Stomach smooth muscle (tissue), 2 donors: Measurements from ENCODE around the gene GSC.
"Not testable (repeated sequence)": the region's sequence is repeated elsewhere in the genome, so short reads cannot be mapped to it uniquely, and the experiment has no call there.

ENCODE experiments used
- H3K27ac ChIP-seq: one replicate; pipeline ENCODE4 v1.7.0; 2013; ENCODE audit warnings: mild to moderate bottlenecking, low read length, inconsistent platforms
- H3K27me3 ChIP-seq, 2 donors: one replicate each; pipeline ENCODE4 v1.7.0; 2013; ENCODE audit warnings: low read length in 2 of 2; ENCODE audit not compliant: insufficient read depth in 2 of 2, control insufficient read depth in 1 of 2
- H3K36me3 ChIP-seq, 2 donors: one replicate each; pipeline ENCODE4 v1.7.0; 2013; ENCODE audit warnings: low read length in 2 of 2; ENCODE audit not compliant: control insufficient read depth in 2 of 2, insufficient read depth in 2 of 2
- H3K4me1 ChIP-seq: one replicate; pipeline ENCODE4 v1.7.0; 2013; ENCODE audit warnings: low read length; ENCODE audit not compliant: control insufficient read depth, insufficient read depth
- H3K4me3 ChIP-seq, 2 donors: one replicate each; pipeline ENCODE4 v1.7.0; 2013; ENCODE audit warnings: low read length in 2 of 2
- H3K9ac ChIP-seq, 2 donors: one replicate each; pipeline ENCODE4 v1.7.0; 2013; ENCODE audit warnings: low read length in 2 of 2, mild to moderate bottlenecking in 1 of 2
- H3K9me3 ChIP-seq, 2 donors: one replicate each; pipeline ENCODE4 v1.7.0; 2013; ENCODE audit warnings: low read length in 2 of 2; ENCODE audit not compliant: control insufficient read depth in 2 of 2
- donor health status: healthy.
- donor health status: Pancreatic carcinoma.

Gene GSC

GRCh38 chr14:94746131-94746530 is 23.8 kb downstream of the GSC start:
- H3K4me1 ChIP-seq: no peaks in the 10 kb centered on the region
- H3K27ac ChIP-seq: no peak overlapping the region
- H3K27me3 ChIP-seq: no peaks in the 10 kb centered on the region
- H3K9ac ChIP-seq: no peak overlapping the region
- H3K4me3 ChIP-seq: no peak overlapping the region
- no peaks in the 10 kb centered on the region for H3K36me3 ChIP-seq
- no peaks in the 10 kb centered on the region for H3K9me3 ChIP-seq

GRCh38 chr14:94738751-94739150 is 31.2 kb downstream of the GSC start:
- no peaks in the 10 kb centered on the region for H3K9me3 ChIP-seq
- no peak overlapping the region for H3K4me3 ChIP-seq
- H3K9ac ChIP-seq: no peak overlapping the region
- peaks cover 0 to 2% of the 10 kb centered on the region in 2 donors for H3K27me3 ChIP-seq
- no peaks in the 10 kb centered on the region for H3K4me1 ChIP-seq
- H3K36me3 ChIP-seq: no peaks in the 10 kb centered on the region
- H3K27ac ChIP-seq: no peak overlapping the region

DNA sequence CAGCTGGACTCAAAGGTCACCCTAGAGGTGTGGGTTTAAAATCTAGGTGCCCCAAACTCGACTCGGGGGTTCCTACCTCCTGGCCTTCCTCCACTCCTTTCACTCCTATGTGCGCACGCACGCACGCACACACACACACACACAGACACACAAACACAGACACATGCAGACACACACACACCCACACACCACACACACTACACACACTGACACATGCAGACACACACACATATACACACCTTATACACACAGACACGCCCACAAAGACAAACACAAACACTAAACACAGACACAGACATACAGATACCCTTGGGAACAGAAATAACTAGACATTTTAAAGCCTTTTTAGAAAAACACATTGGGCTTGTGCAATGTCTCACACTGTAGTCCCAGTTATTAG is 31.8 kb downstream of the GSC start:
- Histone ChIP-seq H3K9me3 (no peaks in the 10 kb centered on the region), H3K4me3 (no peak overlapping the region)

GRCh38 chr14:94728950-94729349 is 41.0 kb downstream of the GSC start:
- H3K36me3 ChIP-seq: no peaks in the 10 kb centered on the region
- H3K9ac ChIP-seq: no peak overlapping the region
- H3K27me3 ChIP-seq: no peaks in the 10 kb centered on the region
- H3K4me1 ChIP-seq: no peaks in the 10 kb centered on the region
- no peak overlapping the region for H3K4me3 ChIP-seq
- no peak overlapping the region for H3K27ac ChIP-seq
- H3K9me3 ChIP-seq: no peaks in the 10 kb centered on the region

More for the DNA sequence above, 31.8 kb downstream of the GSC start:
- peaks cover 0 to 2% of the 10 kb centered on the region in 2 donors for H3K27me3 ChIP-seq
- no peaks in the 10 kb centered on the region for H3K4me1 ChIP-seq
- H3K9ac ChIP-seq: no peak overlapping the region
- no peaks in the 10 kb centered on the region for H3K36me3 ChIP-seq
- no peak overlapping the region for H3K27ac ChIP-seq

GRCh38 chr14:94728440-94728839 is 41.5 kb downstream of the GSC start:
- not testable (repeated sequence) for H3K9me3 ChIP-seq, H3K9ac ChIP-seq, H3K27ac ChIP-seq, H3K4me1 ChIP-seq, H3K27me3 ChIP-seq, H3K36me3 ChIP-seq, H3K4me3 ChIP-seq

DNA sequence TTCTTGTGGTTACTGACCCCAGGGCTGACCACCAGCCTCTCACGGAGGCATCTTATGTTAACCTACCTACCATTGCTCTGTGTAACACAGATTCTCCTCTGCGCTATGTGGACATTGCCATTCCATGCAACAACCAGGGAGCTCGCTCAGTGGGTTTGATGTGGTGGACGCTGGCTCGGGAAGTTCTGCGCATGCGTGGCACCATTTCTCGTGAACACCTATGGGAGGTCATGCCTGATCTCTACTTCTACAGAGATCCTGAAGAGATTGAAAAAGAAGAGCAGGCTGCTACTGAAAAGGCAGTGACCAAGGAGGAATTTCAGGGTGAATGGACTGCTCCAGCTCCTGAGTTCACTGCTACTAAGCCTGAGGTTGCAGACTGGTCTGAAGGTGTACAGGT is 43.3 kb downstream of the GSC start:
- H3K27me3 ChIP-seq, H3K4me1 ChIP-seq, H3K27ac ChIP-seq, H3K9me3 ChIP-seq, H3K9ac ChIP-seq, H3K4me3 ChIP-seq, H3K36me3 ChIP-seq: not testable (repeated sequence)

DNA sequence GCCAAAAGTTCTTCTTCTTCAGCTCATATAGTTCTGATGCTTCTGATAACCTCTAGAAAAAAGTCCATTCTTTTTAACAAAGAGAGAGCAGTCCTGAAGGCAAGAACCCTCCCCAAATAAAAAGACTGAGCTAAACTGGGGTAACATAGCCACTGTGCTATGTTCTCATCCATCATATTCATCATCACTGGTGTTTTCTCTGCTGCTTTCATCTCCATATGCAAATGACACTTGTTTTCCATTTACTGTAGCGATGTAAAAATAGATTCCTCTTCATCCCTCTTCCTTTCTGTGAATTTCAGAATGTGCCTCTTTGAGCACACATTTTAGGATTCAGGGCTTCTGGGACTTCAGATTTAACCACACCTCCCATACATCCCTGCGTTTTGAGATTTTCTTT is 44.9 kb downstream of the GSC start:
- H3K9me3 ChIP-seq: no peaks in the 10 kb centered on the region
- H3K9ac ChIP-seq: no peak overlapping the region
- no peaks in the 10 kb centered on the region for H3K36me3 ChIP-seq
- no peaks in the 10 kb centered on the region for H3K4me1 ChIP-seq
- no peaks in the 10 kb centered on the region for H3K27me3 ChIP-seq
- H3K4me3 ChIP-seq: no peak overlapping the region
- no peak overlapping the region for H3K27ac ChIP-seq

GRCh38 chr14:94722397-94722796 is 47.5 kb downstream of the GSC start:
- Histone ChIP-seq H3K36me3 (no peaks in the 10 kb centered on the region), H3K27ac (no peak overlapping the region)

More at GRCh38 chr14:94722397-94722796, 47.5 kb downstream of the GSC start:
- no peak overlapping the region for H3K4me3 ChIP-seq
- H3K9ac ChIP-seq: no peak overlapping the region
- no peaks in the 10 kb centered on the region for H3K27me3 ChIP-seq
- no peaks in the 10 kb centered on the region for H3K4me1 ChIP-seq
- H3K9me3 ChIP-seq: no peaks in the 10 kb centered on the region
